Activated CD4-positive, alpha-beta T cell treated with anti-CD3 and anti-CD28 coated beads, Interleukin-2, amount 10 ng/mL, durations not matched to agents 7 days and 5 days (primary cell): ENCODE results near the gene TBC1D2B. TPM values are rescaled to one million over a fixed set of nuclear protein-coding genes. Genes with fewer than 3 reads are reported as not detected.

Experiments used
- CTCF ChIA-PET: fragments of 350-600 bp; sonication (Branson Sonifier 250); formaldehyde crosslinking; loops from one replicate; lab custom pipeline; 2021; ENCODE audit warnings: antibody characterized with exemption; lab: Charles Lee
- POLR2A ChIA-PET: fragments of 350-600 bp; sonication (Branson Sonifier 250); formaldehyde crosslinking; loops from one replicate; lab custom pipeline; 2021; ENCODE audit warnings: antibody characterized with exemption; lab: Charles Lee
- DNase-seq: peaks from one replicate; pipeline ENCODE4 v3.0.0-alpha.2; 2020
- H3K27ac Mint-ChIP-seq: one replicate; pipeline ENCODE4 v1.8.0; 2021; ENCODE audit warnings: mild to moderate bottlenecking, moderate library complexity, mixed read lengths
- H3K27me3 Mint-ChIP-seq: one replicate; pipeline ENCODE4 v1.8.0; 2021; ENCODE audit warnings: mixed read lengths
- H3K36me3 Mint-ChIP-seq: one replicate; pipeline ENCODE4 v1.8.0; 2021; ENCODE audit warnings: low read depth, mixed read lengths
- H3K4me1 Mint-ChIP-seq: one replicate; pipeline ENCODE4 v1.8.0; 2021; ENCODE audit warnings: mixed read lengths
- H3K4me3 Mint-ChIP-seq: one replicate; pipeline ENCODE4 v1.8.0; 2021; ENCODE audit warnings: mild to moderate bottlenecking, moderate library complexity, mixed read lengths
- H3K9me3 Mint-ChIP-seq: one replicate; pipeline ENCODE4 v1.8.0; 2021; ENCODE audit warnings: mixed read lengths
- total RNA-seq, 2 experiments: library from RNA; stranded (reverse); gene quantifications; one replicate each; pipeline ENCODE4 v1.2.3, GENCODE V29; 2021

Gene TBC1D2B
- total RNA-seq, 2 experiments from 2014 or later: 77.2 to 83.7 TPM

DNA sequence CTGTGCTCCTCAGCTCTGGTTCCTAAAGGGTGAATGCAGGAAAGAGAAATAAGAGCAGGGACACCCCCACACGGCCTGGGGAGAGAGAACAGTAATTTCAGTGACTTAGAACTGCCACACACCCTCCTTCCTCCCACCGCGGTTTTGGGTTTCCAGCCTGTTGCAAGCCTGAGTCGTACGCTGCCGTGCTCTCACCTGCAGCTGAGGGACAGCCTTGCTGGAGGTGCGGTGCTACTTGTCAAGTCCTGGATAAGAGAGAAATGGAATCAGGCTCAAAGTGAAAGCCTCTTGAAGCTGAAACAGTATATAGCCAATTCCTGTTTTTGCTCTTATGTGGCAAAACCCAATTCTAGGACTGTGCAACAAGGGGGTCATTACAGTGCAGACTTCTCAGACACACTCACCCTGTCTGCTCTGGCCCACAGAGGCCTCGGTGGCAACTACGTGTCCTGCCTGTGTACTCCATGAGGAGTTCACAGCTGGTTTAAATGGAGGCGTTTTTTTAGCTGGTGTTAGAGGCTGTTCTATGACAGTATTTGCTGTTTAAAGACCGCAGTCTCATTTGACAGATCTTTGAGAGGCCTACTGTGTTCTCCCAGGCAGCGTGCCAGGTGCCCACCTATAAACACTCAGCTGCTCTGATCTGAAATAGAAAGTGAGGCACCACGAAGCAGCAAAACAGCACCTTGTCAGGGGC lies 42.9 kb downstream of the TBC1D2B start:
- ChIA-PET CTCF (interaction anchor here (0.8 to 2.4 kb wide), 18 partner anchors 12 to 161 kb away, joined by 3 to 14 read pairs (median 3); no protein-coding TSS in a partner anchor), POLR2A (interaction anchor here (0.8 to 1.3 kb wide), 2 partner anchors 15 to 33 kb away, joined by 3 to 4 read pairs; no protein-coding TSS in a partner anchor)
- Mint-ChIP-seq H3K36me3 (peaks cover 54% of the 10 kb centered on the region), H3K27ac (peak overlapping the region; percentile 79), H3K27me3 (no peaks in the 10 kb centered on the region), H3K4me1 (peaks cover 87% of the 10 kb centered on the region), H3K4me3 (peak overlapping the region; percentile 45), H3K9me3 (no peaks in the 10 kb centered on the region)
- DNase-seq: peak; percentile 86

DNA sequence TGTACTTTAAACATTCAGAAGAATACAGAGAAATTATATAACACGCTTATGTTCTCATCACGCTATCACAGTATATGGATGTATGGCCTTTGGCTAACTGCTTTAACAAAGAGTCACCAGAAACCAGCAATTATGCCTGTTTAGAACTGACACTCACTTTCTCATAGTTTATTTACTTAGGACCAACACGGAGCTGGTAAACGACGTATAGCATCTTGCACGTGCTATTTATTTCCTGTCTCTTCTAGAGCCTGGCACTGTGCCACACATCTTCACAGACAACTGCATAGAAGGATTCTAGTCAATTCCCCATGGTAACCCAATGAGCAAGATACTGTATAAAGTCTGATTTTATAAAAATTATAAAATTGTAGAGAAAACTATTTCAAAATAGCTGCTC lies 43.6 kb downstream of the TBC1D2B start:
- CTCF ChIA-PET: interaction anchor here (1.0 to 2.4 kb wide), 5 partner anchors 17 to 74 kb away, joined by 3 to 14 read pairs (median 5); no protein-coding TSS in a partner anchor
- no peaks in the 10 kb centered on the region for H3K9me3 Mint-ChIP-seq
- POLR2A ChIA-PET: interaction anchor here (0.8 to 1.3 kb wide), 2 partner anchors 16 to 34 kb away, joined by 3 to 4 read pairs; no protein-coding TSS in a partner anchor
- H3K36me3 Mint-ChIP-seq: peaks cover 50% of the 10 kb centered on the region
- no peak overlapping the region for H3K4me3 Mint-ChIP-seq
- peaks cover 79% of the 10 kb centered on the region for H3K4me1 Mint-ChIP-seq
- H3K27me3 Mint-ChIP-seq: no peaks in the 10 kb centered on the region
- H3K27ac Mint-ChIP-seq: peak overlapping the region; percentile 79
- DNase-seq: peak; percentile 50

DNA sequence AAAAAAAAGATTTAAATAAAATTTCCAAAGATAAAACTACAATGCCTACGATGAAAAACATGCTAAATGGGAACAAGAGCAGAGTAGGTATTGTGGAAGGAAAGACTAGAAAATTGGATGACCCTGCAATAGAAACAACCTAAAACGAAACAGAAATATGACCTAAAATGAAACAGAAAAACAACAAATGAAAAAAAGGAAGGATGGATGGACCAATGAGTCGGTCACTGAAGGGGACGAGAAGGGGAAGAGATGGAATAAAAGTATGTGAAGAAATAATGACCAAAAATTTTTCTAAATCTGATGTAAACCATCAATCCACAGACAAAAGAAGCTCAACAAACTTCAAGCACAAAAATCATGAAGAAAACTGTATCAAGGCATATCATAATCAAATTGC lies 44.8 kb downstream of the TBC1D2B start:
- CTCF ChIA-PET: interaction anchor here (0.8 to 1.2 kb wide), 5 partner anchors 9 to 76 kb away, joined by 3 to 4 read pairs (median 3); no protein-coding TSS in a partner anchor

DNA sequence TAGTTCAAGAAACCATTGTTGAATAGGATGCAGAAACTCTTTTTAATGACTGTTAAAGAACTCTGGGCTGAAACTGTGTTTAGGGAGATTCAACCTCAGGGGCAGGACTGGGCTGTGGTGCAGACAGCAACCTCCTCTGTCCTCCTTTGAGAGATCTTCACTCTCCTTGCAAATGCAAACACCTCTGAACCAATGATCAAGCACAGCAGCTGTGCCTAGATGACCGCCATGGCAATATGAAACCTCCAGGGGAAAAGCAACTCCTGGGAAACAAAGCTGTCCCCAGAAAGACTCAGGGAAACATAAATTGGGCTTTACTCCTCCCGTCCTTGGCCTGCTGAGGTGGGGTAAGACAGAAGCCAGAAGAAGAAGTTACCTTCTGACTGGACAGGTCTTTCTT lies 52.6 kb downstream of the TBC1D2B start:
- Mint-ChIP-seq H3K4me3 (no peak overlapping the region), H3K36me3 (peaks cover 70% of the 10 kb centered on the region), H3K9me3 (no peaks in the 10 kb centered on the region), H3K4me1 (peaks cover 9% of the 10 kb centered on the region), H3K27ac (no peak overlapping the region), H3K27me3 (no peaks in the 10 kb centered on the region)
- ChIA-PET POLR2A (no interaction called here), CTCF (interaction anchor here (1.0 to 1.5 kb wide), 2 partner anchors 17 to 19 kb away, joined by 3 to 7 read pairs; no protein-coding TSS in a partner anchor)
- DNase-seq: no peak

More for the DNA sequence above, 44.8 kb downstream of the TBC1D2B start:
- POLR2A ChIA-PET: no interaction called here
- Mint-ChIP-seq H3K27me3 (no peaks in the 10 kb centered on the region), H3K4me1 (peaks cover 67% of the 10 kb centered on the region), H3K27ac (peak overlapping the region; percentile 58), H3K4me3 (no peak overlapping the region), H3K9me3 (no peaks in the 10 kb centered on the region), H3K36me3 (peaks cover 47% of the 10 kb centered on the region)
- no peak for DNase-seq

DNA sequence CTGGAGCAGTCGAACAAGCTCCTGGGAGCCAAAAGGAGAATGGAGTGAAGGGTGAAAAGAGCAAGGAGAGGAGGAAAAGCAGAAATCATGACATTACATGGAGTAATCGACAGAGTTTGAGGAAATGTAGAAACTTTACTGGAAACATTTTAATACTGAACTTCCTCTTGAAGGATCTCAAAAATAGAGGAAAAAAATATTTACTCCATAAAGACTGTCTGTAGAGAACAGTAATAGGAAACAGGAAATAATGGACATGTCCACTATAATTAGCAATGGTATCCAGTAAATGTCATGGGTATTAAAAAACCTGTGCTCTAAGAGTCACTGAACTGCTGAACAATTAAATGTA lies 53.0 kb downstream of the TBC1D2B start:
- Mint-ChIP-seq H3K27me3 (no peaks in the 10 kb centered on the region), H3K4me3 (no peak overlapping the region), H3K27ac (no peak overlapping the region), H3K36me3 (peaks cover 69% of the 10 kb centered on the region), H3K9me3 (no peaks in the 10 kb centered on the region), H3K4me1 (peaks cover 10% of the 10 kb centered on the region)
- POLR2A ChIA-PET: no interaction called here
- DNase-seq: no peak
- CTCF ChIA-PET: interaction anchor here (1.0 to 1.7 kb wide), 4 partner anchors 13 to 216 kb away, joined by 3 to 7 read pairs (median 4); no protein-coding TSS in a partner anchor

DNA sequence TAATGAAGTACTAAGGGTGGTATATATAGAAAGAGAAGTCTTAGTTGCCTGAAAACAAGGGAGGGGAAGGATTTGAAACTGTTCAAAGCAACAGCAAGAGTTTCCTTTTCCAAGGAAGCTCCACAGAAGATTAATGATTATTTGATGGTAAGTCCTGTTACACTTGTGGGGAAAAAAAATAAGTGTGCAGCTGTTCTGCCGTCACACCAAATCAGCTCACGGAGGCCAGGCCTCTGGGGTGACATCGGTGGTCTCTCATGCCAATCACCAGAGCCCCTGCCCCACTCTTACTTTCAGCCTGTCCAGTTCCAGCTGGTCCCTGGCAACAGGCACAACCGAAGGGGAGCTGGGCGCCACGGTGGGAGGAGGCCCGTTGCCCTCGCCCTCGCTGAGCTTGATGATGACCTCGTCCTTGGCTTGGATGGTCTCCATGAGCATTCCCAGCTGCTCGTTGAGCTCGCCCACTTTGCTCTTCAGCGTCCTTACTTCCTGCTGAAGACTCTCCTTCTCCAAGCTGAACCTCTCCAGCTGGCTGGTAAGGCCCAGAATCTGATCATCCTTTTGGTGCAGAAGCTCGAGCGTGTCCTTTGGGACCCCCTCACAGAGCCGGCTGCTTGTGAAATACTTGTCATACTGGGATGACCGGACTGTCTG lies 53.5 kb downstream of the TBC1D2B start:
- Mint-ChIP-seq H3K27ac (no peak overlapping the region), H3K4me3 (no peak overlapping the region), H3K36me3 (peaks cover 69% of the 10 kb centered on the region), H3K4me1 (peaks cover 15% of the 10 kb centered on the region), H3K27me3 (no peaks in the 10 kb centered on the region), H3K9me3 (no peaks in the 10 kb centered on the region)
- ChIA-PET POLR2A (no interaction called here), CTCF (interaction anchor here (0.8 to 1.7 kb wide), 5 partner anchors 9 to 217 kb away, joined by 3 to 7 read pairs (median 4); no protein-coding TSS in a partner anchor)
- DNase-seq: no peak

DNA sequence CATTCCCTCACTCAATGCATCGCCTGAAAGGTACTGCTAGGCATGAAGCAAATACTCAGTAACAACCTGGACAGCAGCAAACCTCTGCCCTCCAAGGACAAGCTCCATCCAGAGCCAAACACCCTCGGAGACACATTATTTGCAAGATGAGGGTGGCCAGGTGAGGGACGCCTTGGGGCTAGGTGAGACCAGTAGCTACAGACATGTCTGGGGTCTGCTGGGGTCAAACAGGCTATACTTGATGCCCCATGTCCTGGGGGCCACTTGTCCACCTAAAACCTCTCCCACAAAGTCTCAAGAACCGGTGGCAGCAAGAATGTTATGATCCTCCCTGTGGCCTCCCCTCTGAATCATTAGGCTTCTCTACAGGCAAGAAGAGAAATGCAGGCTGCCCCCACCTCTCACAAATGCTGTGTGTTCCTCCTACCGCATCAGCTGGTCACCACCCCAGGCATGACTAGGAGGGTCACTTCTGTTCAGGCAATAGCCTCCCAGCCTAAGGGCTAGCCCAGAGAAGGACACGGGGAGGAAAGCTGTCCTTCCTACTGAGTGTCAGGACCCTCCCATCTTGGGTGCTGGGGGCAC lies 54.3 kb downstream of the TBC1D2B start:
- POLR2A ChIA-PET: no interaction called here
- Mint-ChIP-seq H3K27me3 (no peaks in the 10 kb centered on the region), H3K27ac (no peak overlapping the region), H3K4me1 (peaks cover 23% of the 10 kb centered on the region), H3K4me3 (no peak overlapping the region), H3K9me3 (no peaks in the 10 kb centered on the region), H3K36me3 (peaks cover 67% of the 10 kb centered on the region)
- CTCF ChIA-PET: interaction anchor here (0.8 to 1.7 kb wide), 6 partner anchors 10 to 218 kb away, joined by 3 to 7 read pairs (median 4); no protein-coding TSS in a partner anchor
- DNase-seq: no peak

DNA sequence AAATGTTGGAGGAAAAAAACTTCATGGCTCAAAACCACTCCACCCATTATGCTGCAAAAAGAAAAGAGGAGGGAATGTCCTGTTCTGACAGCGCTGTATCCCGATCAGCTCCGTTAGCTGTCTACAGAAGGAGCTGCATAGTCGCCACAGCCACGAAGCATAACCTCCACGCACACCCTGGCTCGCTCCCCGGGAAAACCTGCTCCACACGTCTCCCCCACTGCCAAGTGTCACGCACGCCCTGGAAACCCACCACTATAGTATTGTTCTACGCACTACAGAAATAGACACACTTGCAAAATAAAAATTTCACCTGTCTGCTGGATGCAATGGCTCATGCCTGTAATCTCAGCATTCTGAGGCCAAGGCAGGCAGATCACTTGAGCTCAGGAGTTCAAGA lies 55.8 kb downstream of the TBC1D2B start:
- Mint-ChIP-seq H3K4me3 (no peak overlapping the region), H3K27me3 (no peaks in the 10 kb centered on the region), H3K9me3 (no peaks in the 10 kb centered on the region), H3K4me1 (peaks cover 28% of the 10 kb centered on the region), H3K36me3 (peaks cover 67% of the 10 kb centered on the region), H3K27ac (no peak overlapping the region)
- CTCF ChIA-PET: interaction anchor here (0.6 to 0.7 kb wide), 2 partner anchors 11 to 628 kb away, joined by 3 read pairs; no protein-coding TSS in a partner anchor
- DNase-seq: no peak
- POLR2A ChIA-PET: no interaction called here

DNA sequence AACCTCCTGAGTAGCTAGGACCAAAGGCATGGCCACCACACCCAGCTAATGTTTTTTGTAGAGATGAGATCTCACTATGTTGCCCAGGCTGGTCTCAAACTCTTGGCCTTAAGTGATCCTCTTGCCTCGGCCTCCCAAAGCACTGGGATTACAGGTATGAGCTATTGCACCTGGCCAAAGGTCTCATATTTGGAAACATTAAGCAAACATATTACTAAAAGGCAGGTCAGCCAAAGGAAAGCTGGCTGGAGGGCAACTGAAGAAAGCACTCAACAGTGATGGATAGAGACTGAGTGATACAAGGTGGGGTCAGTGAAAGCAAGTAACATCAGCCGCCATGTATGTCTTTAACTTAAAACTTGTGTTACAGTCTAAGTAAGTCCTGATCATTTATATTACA lies 57.5 kb downstream of the TBC1D2B start:
- Mint-ChIP-seq H3K27me3 (no peaks in the 10 kb centered on the region), H3K9me3 (no peaks in the 10 kb centered on the region), H3K4me1 (peaks cover 28% of the 10 kb centered on the region), H3K4me3 (no peak overlapping the region), H3K36me3 (peaks cover 67% of the 10 kb centered on the region), H3K27ac (no peak overlapping the region)
- POLR2A ChIA-PET: no interaction called here
- CTCF ChIA-PET: interaction anchor here (1.1 kb wide), 1 partner anchor 11 kb away, joined by 3 read pairs; no protein-coding TSS in a partner anchor
- DNase-seq: no peak

DNA sequence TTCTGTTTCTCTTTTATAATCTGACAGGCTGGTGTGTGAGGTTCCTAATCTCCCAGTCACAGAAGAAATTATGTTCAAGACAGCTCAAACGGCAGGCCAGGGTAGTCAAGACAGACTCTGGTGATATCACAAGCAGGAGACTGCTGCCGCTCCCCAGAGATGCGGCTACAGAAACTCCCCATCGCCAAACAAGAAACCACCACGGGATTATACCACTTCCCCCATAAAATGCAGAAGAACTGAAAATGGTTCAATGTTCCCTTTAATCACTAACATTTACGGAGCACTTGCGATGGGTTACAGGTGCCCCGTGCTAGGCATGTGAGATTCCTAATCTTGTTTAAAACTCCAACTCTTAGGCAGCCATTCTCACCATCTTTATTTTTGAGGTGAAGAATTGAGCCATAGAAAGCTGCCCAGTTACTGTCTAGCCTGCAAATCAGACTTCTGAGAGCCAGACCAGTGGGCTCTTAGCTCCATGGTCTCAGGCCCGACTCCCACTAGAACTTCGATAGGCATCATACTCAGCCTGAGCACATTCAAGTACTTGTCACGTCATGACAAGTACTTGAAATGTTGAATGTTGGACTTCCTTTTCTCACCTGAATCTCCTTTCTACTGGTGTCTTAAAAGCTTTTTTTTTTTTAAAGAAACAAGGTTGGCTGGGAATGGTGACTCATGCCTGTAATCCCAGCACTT lies 58.4 kb downstream of the TBC1D2B start:
- Mint-ChIP-seq H3K27ac (peak overlapping the region; percentile 47), H3K27me3 (no peaks in the 10 kb centered on the region), H3K4me1 (peaks cover 28% of the 10 kb centered on the region), H3K4me3 (peak overlapping the region; percentile 1), H3K9me3 (no peaks in the 10 kb centered on the region), H3K36me3 (peaks cover 63% of the 10 kb centered on the region)
- POLR2A ChIA-PET: no interaction called here
- DNase-seq: peak; percentile 47
- CTCF ChIA-PET: interaction anchor here (0.6 to 1.3 kb wide), 3 partner anchors 9 to 209 kb away, joined by 3 to 6 read pairs (median 3); no protein-coding TSS in a partner anchor

DNA sequence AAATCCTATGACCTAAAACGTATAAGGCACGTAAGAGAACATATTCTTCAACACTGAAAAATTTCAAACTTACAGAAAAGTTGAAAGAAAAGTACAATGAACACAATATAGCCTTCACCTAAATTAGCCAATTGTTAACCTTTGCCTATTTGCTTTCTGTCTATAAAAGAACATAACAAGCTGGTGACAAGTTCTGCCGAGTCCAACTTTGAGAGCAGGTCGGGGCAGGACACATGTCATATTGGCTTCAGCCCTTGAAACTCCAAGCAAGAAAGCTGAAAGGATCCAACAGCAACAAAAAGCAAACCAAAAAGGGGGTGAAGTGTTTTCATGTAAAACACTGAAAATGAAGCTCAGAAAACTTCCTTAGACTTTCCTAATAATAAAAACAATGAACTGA lies 59.1 kb downstream of the TBC1D2B start:
- no peaks in the 10 kb centered on the region for H3K27me3 Mint-ChIP-seq
- ChIA-PET POLR2A (no interaction called here), CTCF (interaction anchor here (0.6 to 1.3 kb wide), 2 partner anchors 9 to 83 kb away, joined by 3 read pairs; no protein-coding TSS in a partner anchor)
- no peak overlapping the region for H3K4me3 Mint-ChIP-seq
- H3K27ac Mint-ChIP-seq: peak overlapping the region; percentile 54
- H3K4me1 Mint-ChIP-seq: peaks cover 28% of the 10 kb centered on the region
- DNase-seq: no peak
- H3K9me3 Mint-ChIP-seq: no peaks in the 10 kb centered on the region
- H3K36me3 Mint-ChIP-seq: peaks cover 60% of the 10 kb centered on the region

DNA sequence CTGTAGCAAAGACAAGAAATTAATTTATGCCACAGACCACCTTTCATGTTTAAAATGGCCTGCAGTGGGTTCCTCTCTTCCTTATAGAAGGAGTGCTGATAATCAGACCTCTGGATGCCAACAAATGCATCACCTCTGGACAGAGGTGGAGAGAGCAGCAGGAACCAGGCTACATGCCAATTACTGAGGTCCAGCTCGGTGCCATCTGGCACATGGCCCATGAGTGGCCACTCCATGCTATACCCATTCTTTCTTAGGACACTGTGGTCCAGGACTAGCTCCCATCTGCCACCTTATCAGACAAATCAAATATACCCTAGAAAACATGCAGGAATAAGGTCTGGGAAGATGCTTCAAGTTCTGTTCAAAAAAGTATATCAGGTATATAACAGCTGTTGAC lies 60.7 kb downstream of the TBC1D2B start:
- ChIA-PET CTCF (interaction anchor here (0.9 to 1.2 kb wide), 3 partner anchors 14 to 67 kb away, joined by 3 to 4 read pairs (median 3); no protein-coding TSS in a partner anchor), POLR2A (no interaction called here)
- no peaks in the 10 kb centered on the region for H3K9me3 Mint-ChIP-seq
- DNase-seq: no peak
- H3K27me3 Mint-ChIP-seq: no peaks in the 10 kb centered on the region
- peak overlapping the region; percentile 44 for H3K27ac Mint-ChIP-seq
- peaks cover 62% of the 10 kb centered on the region for H3K36me3 Mint-ChIP-seq
- no peak overlapping the region for H3K4me3 Mint-ChIP-seq
- H3K4me1 Mint-ChIP-seq: peaks cover 30% of the 10 kb centered on the region
